Peyer's patch (tissue), 4 donors: Measurements from ENCODE around the gene NLRC3. TPM values are rescaled to one million over a fixed set of nuclear protein-coding genes. Genes with fewer than 3 reads are reported as not detected.

ENCODE experiments used
- DNase-seq, 3 donors: peaks; one replicate each; pipeline ENCODE4 v3.0.0-alpha.2; 2017 to 2019
- H3K27ac ChIP-seq, 4 donors: fragments of 200-600 bp; sonication (generic); one replicate each; pipeline ENCODE4 v1.5.1; 2016 to 2019
- H3K27me3 ChIP-seq, 2 donors: fragments of 200-600 bp; sonication (generic); one replicate each; pipeline ENCODE4 v1.5.1; 2019
- H3K36me3 ChIP-seq, 3 donors: fragments of 200-600 bp; sonication (generic); one replicate each; pipeline ENCODE4 v1.5.1; 2016 to 2019
- H3K4me1 ChIP-seq, 4 donors: fragments of 200-600 bp; sonication (generic); one replicate each; pipeline ENCODE4 v1.5.1; 2016 to 2019
- H3K4me3 ChIP-seq, 4 donors: fragments of 200-600 bp; sonication (generic); 1 replicate in 3 of 4; 2 replicates in 1 of 4; pipeline ENCODE4 v1.5.1; 2016 to 2019; ENCODE audit warnings: mild to moderate bottlenecking in 1 of 4
- H3K9me3 ChIP-seq, 4 donors: fragments of 200-600 bp; sonication (generic); one replicate each; pipeline ENCODE4 v1.5.1; 2016 to 2019; ENCODE audit warnings: mild to moderate bottlenecking in 1 of 4
- CTCF ChIP-seq, 6 experiments: fragments of 450-650 bp in 4 of 6; fragments of 200-600 bp in 2 of 6; sonication (generic) in 1 of 6; IDR thresholded peaks; one replicate each; pipeline ENCODE4 v1.5.1; 2017 to 2019; ENCODE audit warnings: antibody characterized with exemption in 6 of 6, mild to moderate bottlenecking in 3 of 6, moderate library complexity in 1 of 6
- POLR2A ChIP-seq, 2 donors: fragments of 450-650 bp; IDR thresholded peaks; one replicate each; pipeline ENCODE4 v1.5.1; 2017; ENCODE audit warnings: antibody characterized with exemption in 2 of 2, mild to moderate bottlenecking in 2 of 2, moderate library complexity in 2 of 2
- total RNA-seq, 4 donors: library from RNA; depleted of rRNA; stranded (reverse); fragments of >200 nt; gene quantifications; one replicate each; pipeline ENCODE4 v1.1.0, GENCODE V29; 2016

NLRC3 gene
- total RNA-seq, 4 donors from 2014 or later, result 4.4 to 32.2 (median 7.3) TPM

GRCh38 chr16:3601614-3602319 is 24.6 kb upstream of the NLRC3 start:
- no peak overlapping the region for H3K27ac ChIP-seq
- H3K27me3 ChIP-seq, result no peaks in the 10 kb centered on the region
- H3K9me3 ChIP-seq, result no peaks in the 10 kb centered on the region
- no peak for DNase-seq
- no peak overlapping the region for H3K4me3 ChIP-seq
- peaks cover 0 to 27% (median 0%) of the 10 kb centered on the region in 3 donors for H3K36me3 ChIP-seq
- no peaks in the 10 kb centered on the region for H3K4me1 ChIP-seq
- TF ChIP-seq CTCF (IDR thresholded peaks at IDR 0.05), result no peak
- TF ChIP-seq POLR2A (IDR thresholded peaks at IDR 0.05), result no peak

GRCh38 chr16:3599922-3600321 is 22.7 kb upstream of the NLRC3 start:
- no peaks in the 10 kb centered on the region for H3K4me1 ChIP-seq
- H3K36me3 ChIP-seq, result peaks cover 0 to 20% (median 0%) of the 10 kb centered on the region in 3 donors
- TF ChIP-seq CTCF (IDR thresholded peaks at IDR 0.05), result no peak
- no peak for TF ChIP-seq POLR2A (IDR thresholded peaks at IDR 0.05)

GRCh38 chr16:3599121-3599520 is 21.9 kb upstream of the NLRC3 start:
- H3K4me3 ChIP-seq, result no peak overlapping the region
- H3K9me3 ChIP-seq, result no peaks in the 10 kb centered on the region
- no peaks in the 10 kb centered on the region for H3K4me1 ChIP-seq
- H3K27me3 ChIP-seq, result no peaks in the 10 kb centered on the region
- no peak for TF ChIP-seq CTCF (IDR thresholded peaks at IDR 0.05)
- TF ChIP-seq POLR2A (IDR thresholded peaks at IDR 0.05), result no peak
- H3K36me3 ChIP-seq, result peaks cover 0 to 20% (median 0%) of the 10 kb centered on the region in 3 donors
- no peak for DNase-seq
- no peak overlapping the region for H3K27ac ChIP-seq

More at GRCh38 chr16:3599922-3600321, 22.7 kb upstream of the NLRC3 start:
- H3K27me3 ChIP-seq, result no peaks in the 10 kb centered on the region
- no peak overlapping the region for H3K27ac ChIP-seq
- no peak overlapping the region for H3K4me3 ChIP-seq
- H3K9me3 ChIP-seq, result no peaks in the 10 kb centered on the region
- no peak for DNase-seq

- no peak for DNase-seq
- TF ChIP-seq CTCF (IDR thresholded peaks at IDR 0.05) (no peak), POLR2A (IDR thresholded peaks at IDR 0.05) (no peak)
- Histone ChIP-seq H3K9me3 (no peaks in the 10 kb centered on the region), H3K36me3 (peaks cover 0 to 16% (median 0%) of the 10 kb centered on the region in 3 donors), H3K4me3 (no peak overlapping the region), H3K4me1 (no peaks in the 10 kb centered on the region), H3K27ac (no peak overlapping the region), H3K27me3 (no peaks in the 10 kb centered on the region)
Observed at GRCh38 chr16:3598236-3598635, 21.0 kb upstream of the NLRC3 start.

GRCh38 chr16:3597676-3598075 is 20.5 kb upstream of the NLRC3 start:
- Histone ChIP-seq H3K4me3 (no peak overlapping the region), H3K27me3 (no peaks in the 10 kb centered on the region), H3K9me3 (no peaks in the 10 kb centered on the region), H3K36me3 (peaks cover 0 to 17% (median 0%) of the 10 kb centered on the region in 3 donors), H3K4me1 (no peaks in the 10 kb centered on the region), H3K27ac (no peak overlapping the region)
- DNase-seq, result no peak
- TF ChIP-seq CTCF (IDR thresholded peaks at IDR 0.05) (no peak), POLR2A (IDR thresholded peaks at IDR 0.05) (no peak)
